IMR-90 (cell line): ENCODE data around the gene ETV6. TPM values are rescaled to one million over a fixed set of nuclear protein-coding genes. Genes with fewer than 3 reads are reported as not detected.

ENCODE experiments used
- ATAC-seq: fragments of 200-7000 bp; cut with Tn5 transposase; 2 replicates; pipeline ENCODE4 v1.9.1; 2020; ENCODE audit warnings: low read depth, mild to moderate bottlenecking, moderate library complexity
- BruUV-seq: library from RNA; stranded (reverse); fragments of 400-500 nt; replicated peaks from 2 replicates; lab custom pipeline; 2021; lab: Mats Ljungman, UMichigan
- CTCF ChIA-PET: fragments of 300-600 bp; formaldehyde crosslinking; extraction: SDS; loops from one replicate; lab custom pipeline; 2021; ENCODE audit warnings: antibody characterized with exemption; lab: Yijun Ruan, JAX
- POLR2A ChIA-PET: fragments of 300-600 bp; sonication (Branson Sonifier 250); formaldehyde crosslinking; loops from one replicate; lab custom pipeline; 2022; ENCODE audit warnings: antibody characterized with exemption; ENCODE audit not compliant: unreplicated experiment; lab: Charles Lee
- DNase-seq: peaks from one replicate; pipeline ENCODE4 v3.0.0; 2013
- H2AFZ ChIP-seq: replicated peaks from 2 replicates; pipeline ENCODE3; 2013; ENCODE audit warnings: low read length, mild to moderate bottlenecking; ENCODE audit not compliant: poor library complexity
- H2AK5ac ChIP-seq: 2 replicates; pipeline ENCODE4 v1.6.1; 2013; ENCODE audit warnings: low read depth, low read length, inconsistent platforms
- H2AK9ac ChIP-seq: replicated peaks from 2 replicates; pipeline ENCODE3; 2013; ENCODE audit warnings: mild to moderate bottlenecking, low read depth, low read length, moderate library complexity; ENCODE audit not compliant: poor library complexity
- H2BK120ac ChIP-seq: 2 replicates; pipeline ENCODE4 v1.6.1; 2013; ENCODE audit warnings: low read depth, low read length, inconsistent platforms
- H2BK15ac ChIP-seq: 3 replicates; pipeline ENCODE4 v1.6.1; 2013; ENCODE audit warnings: low read depth, low read length, inconsistent platforms
- H2BK20ac ChIP-seq: 2 replicates; pipeline ENCODE4 v1.6.1; 2013; ENCODE audit warnings: low read depth, mild to moderate bottlenecking, inconsistent platforms, low read length, moderate library complexity
- H2BK5ac ChIP-seq: 2 replicates; pipeline ENCODE4 v1.6.1; 2013; ENCODE audit warnings: mild to moderate bottlenecking, low read depth, low read length, inconsistent platforms; ENCODE audit not compliant: poor library complexity, severe bottlenecking
- H3K14ac ChIP-seq: replicated peaks from 2 replicates; pipeline ENCODE4 v1.6.1; 2013; ENCODE audit warnings: low read depth, low read length, inconsistent platforms
- H3K18ac ChIP-seq: 2 replicates; pipeline ENCODE4 v1.6.1; 2013; ENCODE audit warnings: low read depth, low read length, control low read depth
- H3K23ac ChIP-seq: 2 replicates; pipeline ENCODE4 v1.6.1; 2013; ENCODE audit warnings: low read depth, low read length, inconsistent platforms
- H3K27ac ChIP-seq: 2 replicates; pipeline ENCODE4 v1.5.1; 2013; ENCODE audit warnings: mild to moderate bottlenecking, control low read depth, low read length; ENCODE audit not compliant: insufficient read depth
- H3K27me3 ChIP-seq: 2 replicates; pipeline ENCODE4 v1.6.1; 2013; ENCODE audit warnings: low read length; ENCODE audit not compliant: control insufficient read depth, insufficient read depth
- H3K36me3 ChIP-seq: 2 replicates; pipeline ENCODE4 v1.6.1; 2013; ENCODE audit warnings: low read length, mixed read lengths; ENCODE audit not compliant: control insufficient read depth, insufficient read depth
- H3K4ac ChIP-seq: 2 replicates; pipeline ENCODE4 v1.6.1; 2013; ENCODE audit warnings: low read depth, low read length, inconsistent platforms
- H3K4me1 ChIP-seq: 2 replicates; pipeline ENCODE4 v1.6.1; 2013; ENCODE audit warnings: low read length, mixed read lengths; ENCODE audit not compliant: control insufficient read depth, insufficient read depth
- H3K4me2 ChIP-seq: 2 replicates; pipeline ENCODE4 v1.6.1; 2013; ENCODE audit warnings: low read depth, mild to moderate bottlenecking, control low read depth, low read length, moderate library complexity
- H3K4me3 ChIP-seq: 2 replicates; pipeline ENCODE4 v1.5.1; 2013; ENCODE audit warnings: low read depth, mild to moderate bottlenecking, control low read depth, low read length, moderate library complexity; ENCODE audit not compliant: insufficient read depth
- H3K56ac ChIP-seq: 2 replicates; pipeline ENCODE4 v1.6.1; 2013; ENCODE audit warnings: low read length, inconsistent platforms; ENCODE audit not compliant: insufficient read depth; ENCODE audit errors: extremely low read depth
- H3K79me1 ChIP-seq, 2 experiments: 2 replicates each; pipeline ENCODE4 v1.6.1; 2013; ENCODE audit warnings: low read length in 2 of 2, inconsistent platforms in 1 of 2, low read depth in 1 of 2
- H3K9ac ChIP-seq: 2 replicates; pipeline ENCODE4 v1.6.1; 2013; ENCODE audit warnings: low read depth, low read length, control low read depth
- H3K9me1 ChIP-seq: 2 replicates; pipeline ENCODE4 v1.6.1; 2013; ENCODE audit warnings: low read length, inconsistent platforms; ENCODE audit not compliant: insufficient read depth
- H3K9me3 ChIP-seq: 2 replicates; pipeline ENCODE4 v1.6.1; 2013; ENCODE audit warnings: low read length; ENCODE audit not compliant: control insufficient read depth, insufficient read depth
- H4K20me1 ChIP-seq: 2 replicates; pipeline ENCODE4 v1.6.1; 2013; ENCODE audit warnings: low read length, inconsistent platforms; ENCODE audit not compliant: insufficient read depth
- H4K5ac ChIP-seq: 2 replicates; pipeline ENCODE4 v1.6.1; 2013; ENCODE audit warnings: mild to moderate bottlenecking, low read depth, low read length, control low read depth
- H4K8ac ChIP-seq, 2 experiments: 2 replicates each; pipeline ENCODE4 v1.6.1; 2013; ENCODE audit warnings: low read depth in 2 of 2, low read length in 2 of 2, control low read depth in 1 of 2, inconsistent platforms in 1 of 2
- H4K91ac ChIP-seq: 2 replicates; pipeline ENCODE4 v1.6.1; 2013; ENCODE audit warnings: low read depth, low read length, inconsistent platforms; ENCODE audit not compliant: insufficient read depth
- BHLHE40 ChIP-seq: fragments of 150-350 bp; IDR thresholded peaks from 2 replicates; pipeline ENCODE4 v1.6.1; 2016; ENCODE audit warnings: mild to moderate bottlenecking, low read depth, low read length
- WGBS, 2 experiments: methylation state at CpG; one replicate each; pipeline versions ENCODE4 v1.1.5 to v1.1.7; 2013; ENCODE audit warnings: missing lambda C conversion rate in 2 of 2; ENCODE audit not compliant: insufficient read length in 1 of 2; ENCODE audit errors: extremely low coverage in 2 of 2; 5-methylcytosine and 5-hydroxymethylcytosine counted together
- dilution Hi-C: fragments of 300-500 bp; cut with HindIII; formaldehyde crosslinking; loops from one replicate; pipeline ENCODE4 v1.14.3; 2018; ENCODE audit warnings: low sequenced_read_pairs; ENCODE audit not compliant: unreplicated experiment
- in situ Hi-C: fragments of 300-500 bp; cut with MboI; formaldehyde crosslinking; loops from 3 replicates; pipeline ENCODE4 v1.14.3; 2019; ENCODE audit warnings: low sequenced_read_pairs, inconsistent platforms, mixed read lengths
- intact Hi-C: fragments of 100-400 bp; cut with micrococcal nuclease; formaldehyde crosslinking; loops from 2 replicates; pipeline ENCODE4 v1.10.0; 2022
- polyA plus RNA-seq, 3 experiments: library from polyadenylated mRNA; depleted of rRNA; stranded (reverse); fragments of >200 nt; gene quantifications; 2 replicates each; pipeline ENCODE4 v1.2.3, GENCODE V29; 2012; ENCODE audit warnings: low replicate concordance in 1 of 3
- total RNA-seq: library from RNA; depleted of rRNA; stranded (reverse); fragments of >200 nt; gene quantifications from 2 replicates; pipeline ENCODE4 v1.2.3, GENCODE V29; 2012
- TF ChIP-seq, protein P1 (sequence below): fragments of 150-350 bp; IDR thresholded peaks from 2 replicates; pipeline ENCODE4 v1.6.1; 2017; ENCODE audit warnings: mild to moderate bottlenecking, antibody characterized with exemption, low read length, low read depth

The ETV6 gene
- total and polyA plus RNA-seq, 2 of the 4 experiments (the other 2 are of a cell fraction) = 8.4 to 9.9 TPM

DNA sequence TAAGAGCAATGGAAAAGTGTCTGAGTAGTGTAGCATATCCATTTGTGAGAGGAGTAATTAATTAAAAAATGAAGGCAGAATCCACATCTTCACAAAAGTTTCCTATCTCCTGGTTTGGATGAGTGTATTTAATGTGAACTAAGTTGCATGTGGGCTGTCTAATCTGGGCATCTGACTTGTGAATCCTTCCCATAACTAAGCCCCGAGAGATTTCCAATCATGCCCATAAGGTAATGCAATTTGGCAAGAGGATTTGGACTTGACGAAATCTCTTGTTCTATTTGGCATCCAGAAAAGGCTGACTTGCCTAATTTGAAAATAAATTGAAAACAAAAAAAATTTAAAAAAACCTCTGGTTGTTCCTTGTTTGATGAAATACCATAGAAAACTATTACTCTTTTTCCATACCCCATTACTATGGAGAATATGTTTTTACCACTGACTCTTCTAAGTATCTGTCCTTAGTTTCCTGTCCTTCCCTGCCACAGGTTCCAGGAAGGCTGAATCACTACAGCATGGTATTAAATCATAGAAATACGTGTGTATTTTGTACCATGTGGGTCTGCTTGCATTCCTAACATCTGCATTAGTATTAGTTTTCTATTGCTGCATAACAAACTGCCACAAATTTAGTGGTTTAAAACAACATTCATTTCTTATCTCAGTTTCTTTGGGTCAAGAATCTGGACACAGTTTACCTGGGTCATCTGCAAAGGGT lies 48.4 kb downstream of the ETV6 start:
- H3K56ac ChIP-seq = no peak overlapping the region
- in situ Hi-C loops (no loop called here), intact Hi-C loops (no loop called here), dilution Hi-C loops (no loop called here)
- H2BK15ac ChIP-seq = no peak overlapping the region
- POLR2A ChIA-PET = no interaction called here
- H3K18ac ChIP-seq = no peak overlapping the region; the same call in 1 of the 2 replicates
- H2BK20ac ChIP-seq = no peak overlapping the region
- H3K9ac ChIP-seq = no peak overlapping the region
- H2AK9ac ChIP-seq = no peak overlapping the region
- no CpG with 5 or more reads among the region's 3 CpGs for WGBS, 2 experiments
- no peak overlapping the region for H3K14ac ChIP-seq
- no peaks in the 10 kb centered on the region for H3K9me3 ChIP-seq
- no peaks in the 10 kb centered on the region for H3K36me3 ChIP-seq
- H4K20me1 ChIP-seq = peaks cover 28% of the 10 kb centered on the region
- CTCF ChIA-PET = no interaction called here
- peaks cover 16% of the 10 kb centered on the region; the same call in 1 of the 2 replicates for H3K9me1 ChIP-seq
- H2AFZ ChIP-seq = no peak overlapping the region
- H4K8ac ChIP-seq = no peak overlapping the region
- peaks cover 10% of the 10 kb centered on the region for H3K4me1 ChIP-seq
- no peak overlapping the region for H3K23ac ChIP-seq
- no peak overlapping the region for H2BK5ac ChIP-seq
- TF ChIP-seq, protein P1, sequence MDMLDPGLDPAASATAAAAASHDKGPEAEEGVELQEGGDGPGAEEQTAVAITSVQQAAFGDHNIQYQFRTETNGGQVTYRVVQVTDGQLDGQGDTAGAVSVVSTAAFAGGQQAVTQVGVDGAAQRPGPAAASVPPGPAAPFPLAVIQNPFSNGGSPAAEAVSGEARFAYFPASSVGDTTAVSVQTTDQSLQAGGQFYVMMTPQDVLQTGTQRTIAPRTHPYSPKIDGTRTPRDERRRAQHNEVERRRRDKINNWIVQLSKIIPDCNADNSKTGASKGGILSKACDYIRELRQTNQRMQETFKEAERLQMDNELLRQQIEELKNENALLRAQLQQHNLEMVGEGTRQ = peak; percentile 68
- TF ChIP-seq BHLHE40 = no peak
- H3K4me2 ChIP-seq = no peak overlapping the region
- no peak overlapping the region for H3K4me3 ChIP-seq
- H3K4ac ChIP-seq = no peak overlapping the region
- peak overlapping the region; percentile 13; the same call in 1 of the 2 replicates for H4K5ac ChIP-seq
- DNase-seq = peak; percentile 58
- H2BK120ac ChIP-seq = no peak overlapping the region
- H4K91ac ChIP-seq = no peak overlapping the region
- H3K27ac ChIP-seq = no peak overlapping the region
- ATAC-seq = no peak
- H2AK5ac ChIP-seq = no peak overlapping the region
- H3K27me3 ChIP-seq = no peaks in the 10 kb centered on the region
- no TSS peak for BruUV-seq
- peaks cover 31 to 83% of the 10 kb centered on the region in 2 experiments for H3K79me1 ChIP-seq
